Liver (tissue), 3 donors: ENCODE results near the gene AUNIP.

Experiments
- ATF3 ChIP-seq: IDR thresholded peaks from 2 replicates; pipeline ENCODE4 v1.6.1; 2016; ENCODE audit warnings: antibody characterized with exemption
- CTCF ChIP-seq: fragments of 150-350 bp; IDR thresholded peaks from 2 replicates; pipeline ENCODE4 v1.5.1; 2017; ENCODE audit warnings: improper control_type of control experiment, low read depth, low read length; ENCODE audit not compliant: missing input control
- RAD21 ChIP-seq, 2 donors: IDR thresholded peaks; 2 replicates each; pipeline ENCODE4 v1.6.1; 2016; ENCODE audit warnings: antibody characterized with exemption in 2 of 2, mild to moderate bottlenecking in 2 of 2
- RXRA ChIP-seq, 2 donors: IDR thresholded peaks; 2 replicates each; pipeline ENCODE4 v1.6.1; 2017 to 2018; ENCODE audit warnings: antibody characterized with exemption in 2 of 2, mild to moderate bottlenecking in 1 of 2
- donor health status: healthy.
- donor health status: healthy.

- TF ChIP-seq CTCF (no peak), ATF3 (no peak), RAD21 (IDR thresholded peaks at IDR 0.05) (no peak), RXRA (IDR thresholded peaks at IDR 0.05) (no peak)
Measured at GRCh38 chr1:25806418-25806817, 52.8 kb downstream of the AUNIP start.
